Hypothalamus (tissue), 51 donors: ENCODE data around the gene GARIN3.
"Not testable (repeated sequence)": the region's sequence is repeated elsewhere in the genome, so short reads cannot be mapped to it uniquely, and the experiment has no call there.

Source experiments
- DNase-seq, 51 donors: peaks; one replicate each; lab custom pipeline; 2025; lab: John Stamatoyannopoulos, UW

Gene GARIN3

DNA sequence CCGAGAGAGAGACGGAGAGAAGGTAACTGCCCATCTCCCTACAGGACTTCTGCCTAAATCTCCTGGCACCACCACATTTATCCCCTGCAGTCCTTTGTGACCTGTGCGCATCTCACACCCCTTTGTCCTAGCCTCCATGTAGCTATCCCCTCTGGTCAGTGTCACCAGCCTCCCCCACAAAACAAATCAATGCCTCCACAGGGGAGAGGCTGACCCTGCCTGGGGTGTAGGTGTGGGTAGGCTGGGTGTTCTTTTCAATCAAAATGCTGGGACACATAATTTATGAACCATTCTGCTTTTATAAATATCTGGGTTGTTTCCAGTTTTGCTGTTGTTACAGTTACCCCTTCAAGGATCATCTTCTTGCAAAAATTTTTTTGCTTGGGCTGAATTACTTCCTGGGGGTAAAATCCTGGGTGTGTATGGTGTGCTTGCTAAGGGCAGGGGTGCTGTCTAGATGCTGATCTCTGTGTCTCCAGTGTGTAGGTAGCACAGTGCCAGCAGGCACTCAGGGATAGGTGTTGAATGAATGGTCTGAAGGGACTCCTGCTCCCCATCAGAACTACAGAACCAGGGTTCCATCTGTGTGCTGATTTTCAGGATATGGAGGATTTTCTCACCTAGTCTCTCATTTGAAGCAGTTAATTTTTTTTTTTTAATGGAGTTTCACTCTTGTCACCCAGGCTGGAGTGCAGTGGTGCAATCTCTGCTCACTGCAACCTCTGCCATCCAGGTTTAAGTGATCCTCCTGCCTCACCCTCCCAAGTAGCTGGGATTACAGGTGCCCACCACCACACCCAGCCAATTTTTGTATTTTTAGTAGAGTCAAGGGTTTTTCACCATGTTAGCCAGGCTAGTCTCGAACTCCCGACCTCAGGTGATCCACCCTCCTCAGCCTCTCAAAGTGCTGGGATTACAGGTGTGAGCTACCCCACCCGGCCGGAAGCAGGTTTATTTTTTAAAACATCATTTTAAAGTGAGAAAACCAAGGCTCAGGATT is at the start of gene GARIN3:
TSS of gene GARIN3 (minus strand) at position 51 of the 1,000 bp plus-strand sequence. CDS start 96 bp downstream, outside the sequence.
- no peak for DNase-seq

DNA sequence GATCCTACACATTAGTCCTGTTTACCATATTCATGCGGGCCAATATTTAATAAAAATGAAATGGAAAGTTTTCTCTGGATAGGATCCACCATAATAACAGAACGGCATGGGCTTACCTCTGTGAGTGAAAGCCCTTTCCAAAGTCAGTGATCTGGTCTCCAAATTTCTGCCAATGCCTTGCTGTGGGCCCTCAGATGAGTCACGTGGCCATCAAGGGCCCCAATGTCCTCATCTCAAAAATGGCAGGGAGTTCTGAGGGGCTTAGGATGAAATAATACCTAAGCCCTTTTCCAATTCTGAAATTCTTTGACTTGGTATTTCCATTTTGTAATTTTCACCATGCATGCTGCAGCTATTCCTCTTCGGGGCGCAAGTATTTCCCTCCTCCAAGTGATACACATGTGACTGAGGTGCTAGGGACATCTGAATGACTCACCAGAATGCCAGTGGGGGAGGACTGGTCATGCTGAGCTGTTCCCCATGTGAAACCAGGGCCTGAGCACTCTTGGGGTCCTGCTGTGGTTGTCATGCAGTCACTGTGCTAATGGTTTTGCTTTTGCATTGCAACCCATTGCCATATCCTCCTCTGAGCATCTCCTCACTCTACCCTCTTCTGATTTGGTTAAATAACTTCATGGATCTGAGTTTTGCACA is 49.6 kb upstream of the GARIN3 start:
- DNase-seq: no peak

DNA sequence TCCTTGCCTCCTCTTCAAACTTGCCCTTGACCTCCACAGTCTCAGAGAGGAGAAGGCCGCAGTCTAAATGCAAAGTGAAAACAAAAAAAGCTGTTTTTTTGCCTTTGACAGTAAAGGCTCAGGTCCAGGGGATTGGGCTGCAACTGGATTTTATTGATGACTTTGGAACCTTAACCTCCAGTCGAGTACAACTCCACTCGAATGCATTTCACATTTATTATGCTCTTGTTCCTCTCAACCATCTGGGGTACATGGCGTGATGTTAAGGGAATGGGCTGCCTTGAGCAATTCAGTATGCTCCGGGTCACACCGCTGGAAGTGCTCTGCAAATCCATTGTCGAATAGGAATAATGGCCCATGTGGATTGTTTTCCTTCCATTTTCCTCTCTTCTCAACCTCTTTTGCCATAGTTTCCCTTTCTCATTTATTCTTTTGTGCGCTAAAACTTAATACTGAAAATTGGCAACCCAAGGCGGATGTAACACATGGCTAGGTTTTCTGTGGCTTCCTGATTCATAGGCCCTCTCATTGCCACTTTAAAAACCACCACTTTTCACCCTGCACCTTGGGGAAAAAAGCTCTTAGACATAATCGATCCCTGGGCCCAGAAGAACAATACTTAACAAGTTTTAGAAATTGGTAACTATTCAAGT is 48.9 kb upstream of the GARIN3 start:
- DNase-seq: no peak

DNA sequence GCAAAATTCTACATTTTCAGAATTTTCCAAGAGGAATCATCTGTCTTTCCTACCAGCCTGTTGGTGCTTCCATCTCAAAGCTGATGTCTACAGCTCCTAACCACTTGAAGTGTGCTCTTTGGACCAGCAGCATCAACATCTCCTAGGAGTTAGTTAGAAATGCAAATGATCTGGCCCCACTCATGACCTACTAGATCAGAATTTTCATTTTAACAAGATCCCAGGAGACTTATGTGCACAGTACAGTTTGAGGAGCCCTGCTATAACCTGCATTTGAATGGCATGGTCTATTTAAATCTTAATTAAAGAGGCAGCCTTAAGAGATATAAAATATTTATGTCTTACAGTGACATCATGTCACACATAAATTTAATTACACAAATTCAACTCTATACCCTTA is 48.4 kb upstream of the GARIN3 start:
- DNase-seq: no peak

DNA sequence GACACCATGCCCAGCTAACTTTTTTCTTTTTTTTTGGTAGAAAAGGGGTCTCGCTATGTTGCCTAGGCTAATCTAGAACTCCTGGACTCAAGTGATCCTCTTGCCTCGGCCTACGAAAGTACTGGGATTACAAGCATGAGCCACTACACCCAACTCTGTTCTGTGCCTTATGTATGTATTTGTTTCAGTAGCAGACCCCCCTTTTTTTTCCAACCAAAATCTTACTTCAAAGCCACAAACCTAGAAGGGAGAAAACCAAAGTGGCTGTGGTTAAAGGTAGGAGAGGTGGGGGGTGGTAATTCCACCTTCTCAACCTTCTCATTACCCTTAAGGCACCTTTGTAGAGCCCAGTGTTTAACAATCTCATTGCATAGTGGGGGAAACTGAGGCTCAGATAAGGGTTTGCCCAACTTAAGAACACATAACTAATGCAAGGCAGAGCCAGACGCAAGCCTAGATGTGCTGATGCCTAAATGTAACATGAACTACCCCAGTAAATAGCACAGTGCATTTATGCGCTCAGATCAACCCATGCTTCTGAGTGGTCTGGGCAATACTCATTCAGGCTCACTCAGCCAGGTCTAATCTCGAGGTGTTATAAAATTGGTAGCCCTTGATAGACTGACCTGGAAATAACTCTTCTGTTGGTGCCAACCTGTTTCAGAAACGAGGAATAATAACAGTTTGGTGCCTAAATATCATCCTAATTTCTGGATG is 47.6 kb upstream of the GARIN3 start:
- DNase-seq: no peak

DNA sequence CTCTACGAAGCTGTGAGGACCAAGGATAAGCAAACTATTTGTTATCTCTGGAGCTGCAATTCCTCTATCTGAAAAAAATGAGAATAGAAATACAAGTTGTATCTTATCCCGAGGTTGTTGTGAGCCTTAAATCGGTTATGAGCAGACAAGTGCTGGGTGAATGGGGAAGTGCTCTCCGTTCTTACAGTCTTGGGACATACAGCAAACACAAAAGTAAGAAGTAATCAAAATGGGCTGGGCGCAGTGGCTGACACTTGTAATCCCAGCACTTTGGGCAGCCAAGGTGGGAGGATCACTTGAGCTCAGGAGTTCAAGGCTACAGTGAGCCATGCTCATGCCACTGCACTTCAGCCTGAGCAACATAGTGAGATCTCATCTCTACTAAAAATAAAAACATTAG is 46.2 kb upstream of the GARIN3 start:
- DNase-seq: no peak

DNA sequence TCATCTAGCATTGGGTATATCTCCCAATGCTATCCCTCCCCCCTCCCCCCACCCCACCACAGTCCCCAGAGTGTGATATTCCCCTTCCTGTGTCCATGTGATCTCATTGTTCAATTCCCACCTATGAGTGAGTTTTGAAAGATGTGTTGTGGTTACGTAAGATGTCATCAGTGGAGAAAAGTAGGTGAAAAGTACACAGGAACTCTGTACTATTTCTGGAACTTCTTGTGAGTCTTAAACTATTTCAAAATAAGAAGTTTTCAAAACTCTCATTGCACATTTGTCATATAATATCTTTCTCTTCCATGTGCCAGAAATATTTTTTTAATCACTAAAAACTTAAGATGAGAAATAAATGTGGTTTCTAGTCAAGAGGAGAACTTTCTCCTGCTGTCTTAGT is 44.6 kb upstream of the GARIN3 start:
- DNase-seq: not testable (repeated sequence)

DNA sequence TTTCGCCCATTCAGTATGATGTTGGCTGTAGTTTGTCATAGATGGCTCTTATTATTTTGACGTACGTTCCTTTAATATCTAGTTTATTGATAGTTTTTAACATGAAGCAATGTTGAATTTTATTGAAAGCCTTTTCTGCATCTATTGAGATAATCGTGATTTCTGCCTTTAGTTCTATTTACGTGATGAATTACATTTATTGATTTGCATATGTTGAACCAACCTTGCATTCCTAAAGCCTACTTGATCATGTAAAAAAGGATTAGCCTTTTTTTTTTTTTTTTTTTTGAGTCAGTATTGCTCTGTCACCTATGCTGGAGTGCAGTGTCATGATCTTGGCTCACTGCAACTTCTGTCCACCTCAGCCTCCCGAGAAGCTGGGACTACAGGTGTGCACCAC is 39.6 kb upstream of the GARIN3 start:
- no peak for DNase-seq

DNA sequence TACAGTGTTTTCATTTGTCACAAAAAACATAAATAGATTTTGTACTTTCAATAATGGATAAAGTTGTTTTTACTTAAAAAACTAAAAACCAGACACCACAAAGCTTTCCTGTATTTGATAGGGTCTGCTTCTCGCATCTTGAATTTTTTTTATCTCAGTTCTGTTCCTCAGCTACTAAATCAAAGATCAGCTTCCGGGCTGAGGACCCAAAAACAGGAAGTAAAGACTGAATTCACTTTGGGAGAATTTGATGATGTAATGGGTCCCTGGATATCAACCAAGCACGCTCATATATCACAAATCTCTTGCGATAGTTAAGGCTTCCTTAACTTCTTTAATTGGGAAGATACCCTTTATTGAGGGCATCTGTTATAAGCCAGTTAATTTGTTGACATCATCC is 38.7 kb upstream of the GARIN3 start:
- no peak for DNase-seq

DNA sequence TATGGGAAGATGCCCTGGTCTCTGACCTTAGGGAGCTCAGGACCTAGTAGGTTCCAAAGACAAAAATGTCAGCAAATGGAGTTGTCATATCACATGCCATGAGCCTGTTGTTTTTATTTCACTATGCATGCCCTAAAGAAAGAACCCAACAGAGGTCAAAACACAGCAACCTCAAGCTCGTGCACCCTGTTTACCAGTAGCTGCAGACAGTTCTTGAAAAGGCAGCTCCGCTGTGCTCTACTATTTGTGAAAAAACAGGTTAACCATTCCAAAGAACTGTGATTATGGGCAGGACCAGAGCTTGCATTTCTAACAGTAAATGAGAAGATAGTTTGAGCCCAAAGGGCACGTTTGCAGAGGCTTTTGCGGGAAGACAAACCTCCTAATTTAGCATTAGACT is 37.4 kb upstream of the GARIN3 start:
- DNase-seq: no peak

DNA sequence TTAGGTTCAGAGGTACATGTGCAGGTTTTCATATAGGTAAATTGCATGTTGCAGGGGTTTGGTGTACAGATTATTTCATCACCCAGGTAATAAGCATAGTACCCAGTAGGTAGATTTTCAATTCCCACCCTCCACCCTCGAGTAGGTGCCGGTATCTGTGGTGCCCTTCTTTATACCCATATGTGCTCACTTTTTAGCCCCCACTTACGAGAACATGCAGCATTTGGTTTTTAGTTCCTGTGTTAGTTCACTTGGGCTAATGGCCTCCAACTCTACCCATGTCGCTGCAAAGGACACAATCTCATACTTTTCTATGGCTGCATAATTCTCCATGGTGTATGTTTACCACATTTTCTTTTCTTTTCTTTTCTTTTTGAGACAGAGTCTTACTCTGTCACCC is 35.8 kb upstream of the GARIN3 start:
- no peak for DNase-seq

DNA sequence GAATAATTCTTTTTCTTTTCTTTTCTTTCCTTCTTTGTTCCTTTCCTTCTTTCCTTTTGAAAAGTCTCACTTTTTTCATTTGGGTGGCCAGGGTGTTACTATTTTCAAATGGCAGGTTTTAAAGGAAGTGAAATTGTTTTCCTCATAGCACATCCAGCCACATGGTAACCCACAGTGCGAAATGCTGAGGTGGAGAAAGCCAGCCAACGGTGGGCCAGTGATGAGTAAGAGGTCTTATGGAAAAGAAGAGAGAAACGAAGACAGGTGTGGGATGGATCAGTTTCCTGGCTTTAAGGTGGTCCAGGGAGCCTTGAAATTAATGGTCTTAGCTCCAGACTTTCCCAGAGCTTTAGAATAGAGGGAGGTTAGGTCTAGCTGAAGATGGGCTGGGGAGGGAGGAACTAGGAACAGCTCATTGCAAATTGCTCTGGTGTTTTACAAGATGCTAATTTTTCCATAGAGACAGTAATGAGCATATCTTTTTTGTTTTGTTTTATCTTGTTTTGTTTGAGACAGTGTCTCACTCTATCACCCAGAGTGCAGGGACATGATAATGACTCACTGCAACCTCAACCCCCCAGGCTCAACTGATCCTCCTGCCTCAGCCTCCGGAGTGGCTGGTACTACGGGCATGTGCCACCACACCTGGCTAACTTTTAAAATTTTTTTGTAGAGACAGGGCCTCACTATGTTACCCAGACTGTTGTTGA is 32.4 kb upstream of the GARIN3 start:
- DNase-seq: no peak

DNA sequence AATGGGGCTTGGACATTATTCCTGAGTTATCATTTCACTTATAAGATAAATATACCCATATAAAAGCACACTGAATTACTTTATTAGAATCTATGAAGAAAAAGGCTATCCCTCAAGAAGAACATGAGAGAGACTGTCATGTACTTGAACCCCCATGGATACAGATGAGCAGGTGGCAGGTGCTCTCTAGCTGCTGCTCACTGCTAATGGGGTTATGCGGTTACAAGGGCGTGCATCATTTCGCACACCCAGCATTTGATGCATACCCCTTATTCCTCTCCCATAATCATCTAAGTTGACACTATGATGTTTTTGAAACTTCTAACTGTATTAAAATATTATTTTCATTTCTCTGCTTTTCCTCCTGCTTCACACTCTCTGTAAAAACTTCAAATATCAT is 31.0 kb upstream of the GARIN3 start:
- DNase-seq: no peak

DNA sequence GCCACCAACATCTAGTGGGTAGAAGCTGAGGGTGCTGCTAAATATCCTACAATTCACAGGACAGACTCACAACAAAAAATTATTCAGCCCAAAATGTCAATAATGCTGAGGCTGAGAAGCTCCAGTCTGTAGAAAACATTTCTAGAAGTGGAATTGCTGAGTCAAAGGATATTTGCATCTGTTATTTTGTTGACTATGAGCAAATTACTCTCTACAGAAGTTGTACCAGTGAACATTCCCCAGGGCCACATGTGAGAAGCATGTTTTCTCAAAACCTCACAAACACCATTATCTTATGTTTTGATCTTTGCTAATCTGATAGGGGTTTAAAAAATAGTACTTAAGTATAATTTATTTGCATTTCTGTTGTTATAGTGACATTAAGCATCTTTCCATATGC is 30.0 kb upstream of the GARIN3 start:
- no peak for DNase-seq

DNA sequence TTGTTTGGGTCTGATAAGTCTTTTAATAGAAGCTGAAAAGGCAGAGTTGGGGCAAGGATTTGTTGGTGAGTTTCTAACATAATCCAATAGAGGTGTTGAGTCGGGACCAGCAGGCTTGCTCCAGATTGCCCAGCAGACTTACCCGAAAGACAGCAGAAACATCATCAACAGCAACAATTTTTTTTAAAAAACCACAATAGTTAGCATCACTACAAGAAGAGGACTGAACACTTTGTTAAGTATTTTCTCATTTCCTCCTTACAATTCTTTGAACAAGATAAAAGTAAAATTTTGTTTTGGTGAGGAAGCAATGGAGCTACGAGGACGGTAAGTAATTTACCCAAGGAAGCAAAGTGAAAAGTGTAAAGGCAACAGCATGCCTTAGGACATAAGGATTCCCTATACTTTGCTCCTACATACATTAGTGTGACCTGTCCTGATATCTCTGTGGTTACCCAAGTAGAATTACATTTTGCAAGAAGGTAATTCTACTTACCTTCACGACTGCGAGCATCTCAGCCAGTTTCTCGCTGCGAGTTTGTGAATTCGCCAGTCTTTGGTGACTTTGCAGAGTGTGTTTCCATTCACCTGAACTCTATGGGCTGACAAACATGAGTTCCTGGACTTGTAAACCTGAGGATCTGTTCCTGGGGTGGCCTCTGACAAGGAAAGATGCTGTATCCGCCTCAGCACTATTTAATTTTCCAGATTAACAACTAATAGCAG is 27.8 kb upstream of the GARIN3 start:
- DNase-seq: no peak

DNA sequence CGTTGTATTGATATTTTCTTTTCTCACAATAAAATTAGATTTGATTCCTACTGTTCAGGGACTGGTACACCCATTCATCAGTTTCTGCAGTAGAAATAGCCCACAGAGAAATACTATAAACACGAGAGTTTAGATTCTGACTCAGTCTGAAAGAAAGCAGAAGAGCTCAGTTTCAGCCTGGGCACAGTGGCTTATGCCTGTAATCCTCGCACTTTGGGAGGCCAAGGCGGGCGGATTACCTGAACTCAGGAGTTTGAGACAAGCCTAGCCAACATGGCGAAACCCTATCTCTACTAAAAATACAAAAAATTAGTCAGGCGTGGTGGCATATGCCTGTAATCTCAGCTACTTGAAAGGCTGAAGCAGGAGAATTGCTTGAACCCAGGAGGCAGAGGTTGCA is 23.2 kb upstream of the GARIN3 start:
- no peak for DNase-seq

DNA sequence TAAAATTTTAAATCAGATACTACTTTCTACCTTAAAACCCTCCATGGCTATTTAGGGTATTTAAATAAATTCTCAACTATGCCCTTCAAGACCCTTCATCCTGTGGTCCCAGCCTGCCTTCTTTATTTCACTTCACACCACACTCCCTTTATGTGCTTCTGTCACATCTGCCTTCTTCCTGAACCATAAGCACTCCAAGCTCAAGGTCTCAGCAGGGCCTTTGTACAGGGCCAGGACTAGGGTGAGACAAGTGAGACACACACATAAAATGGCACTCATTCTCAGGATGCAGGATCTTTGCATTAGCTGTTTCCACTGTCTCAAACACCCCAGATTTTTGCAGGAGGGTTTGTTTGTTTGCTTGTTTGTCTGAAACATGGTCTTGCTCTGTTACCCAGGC is 22.2 kb upstream of the GARIN3 start:
- no peak for DNase-seq

DNA sequence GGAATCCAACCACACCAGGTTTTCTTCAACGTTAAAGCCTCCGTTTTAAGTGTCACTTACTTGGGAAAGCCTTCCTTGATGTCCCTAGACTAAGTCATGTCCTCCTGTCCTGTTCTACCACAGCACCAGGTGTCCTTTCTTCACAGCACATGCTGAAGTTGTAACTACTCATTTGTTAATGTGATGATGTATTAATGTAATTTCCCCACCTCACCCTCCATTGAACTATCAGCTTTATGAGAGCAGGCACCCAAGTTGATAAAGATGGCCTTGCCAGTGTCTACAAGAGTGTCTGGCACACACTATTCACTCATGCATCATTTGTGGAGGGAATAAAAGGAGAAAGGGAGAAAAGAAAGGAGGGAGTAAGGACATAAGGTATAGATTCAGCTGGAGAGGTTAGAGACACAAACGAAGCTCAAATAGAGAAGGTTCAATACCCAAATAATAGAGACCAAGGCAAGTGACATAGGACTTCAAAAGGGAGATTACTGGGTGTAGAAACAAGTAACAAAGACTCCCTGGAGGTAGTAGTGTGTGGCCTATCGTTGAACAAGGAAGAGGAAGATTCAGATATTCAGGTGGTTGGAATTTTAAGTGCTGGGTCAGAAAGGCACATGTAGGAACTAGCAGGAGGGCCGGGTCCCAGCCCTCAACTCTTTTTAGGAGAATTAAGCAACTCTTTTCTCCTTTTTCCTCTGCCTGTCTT is 21.1 kb upstream of the GARIN3 start:
- no peak for DNase-seq
